Gastrocnemius medialis (tissue), 4 donors: ENCODE data around the gene POLG. TPM values are rescaled to one million over a fixed set of nuclear protein-coding genes. Genes with fewer than 3 reads are reported as not detected.

Source experiments
- ATAC-seq, 2 donors: fragments of 150-250 bp; one replicate each; pipeline ENCODE4 v1.9.1; 2016
- DNase-seq, 2 donors: peaks; one replicate each; pipeline ENCODE4 v3.0.0-alpha.2; 2019
- H3K27ac ChIP-seq, 4 donors: fragments of 200-600 bp; sonication (generic); 1 replicate in 1 of 4; 2 replicates in 3 of 4; pipeline ENCODE4 v1.5.1; 2016 to 2018; ENCODE audit warnings: mild to moderate bottlenecking in 2 of 4, moderate library complexity in 1 of 4
- H3K27me3 ChIP-seq, 3 donors: fragments of 200-600 bp; sonication (generic) in 2 of 3; 1 replicate in 1 of 3; 2 replicates in 2 of 3; pipeline versions ENCODE4 v1.5.1 to v1.6.0; 2016 to 2019; ENCODE audit warnings: mild to moderate bottlenecking in 1 of 3, moderate library complexity in 1 of 3
- H3K36me3 ChIP-seq, 2 donors: fragments of 200-600 bp; sonication (generic) in 1 of 2; one replicate each; pipeline ENCODE4 v1.5.1; 2017 to 2018
- H3K4me1 ChIP-seq, 2 donors: fragments of 200-600 bp; sonication (generic) in 1 of 2; one replicate each; pipeline ENCODE4 v1.5.1; 2016 to 2017; ENCODE audit warnings: mild to moderate bottlenecking in 2 of 2
- H3K4me3 ChIP-seq, 4 donors: fragments of 200-600 bp; sonication (generic) in 3 of 4; 1 replicate in 1 of 4; 2 replicates in 3 of 4; pipeline ENCODE4 v1.5.1; 2016 to 2019; ENCODE audit warnings: mild to moderate bottlenecking in 2 of 4
- H3K9me3 ChIP-seq, 3 donors: fragments of 200-600 bp; sonication (generic) in 2 of 3; 1 replicate in 1 of 3; 2 replicates in 2 of 3; pipeline ENCODE4 v1.5.1; 2016 to 2019
- POLR2A ChIP-seq, 2 donors: fragments of 450-650 bp; IDR thresholded peaks; one replicate each; pipeline ENCODE4 v1.6.1; 2017; ENCODE audit warnings: antibody characterized with exemption in 2 of 2, mild to moderate bottlenecking in 2 of 2, moderate library complexity in 2 of 2
- in situ Hi-C, 4 donors: fragments of 200-750 bp; cut with MboI; loops; one replicate each; pipeline versions ENCODE4 v1.15.0 to v1.8.0; 2017; ENCODE audit warnings: low sequenced_read_pairs in 4 of 4
- intact Hi-C: fragments of 100-400 bp; cut with DNase I; formaldehyde crosslinking; loops from one replicate; pipeline ENCODE4 v1.15.1; 2023; ENCODE audit warnings: low total_unique reads
- total RNA-seq, 4 donors: library from RNA; depleted of rRNA; stranded (reverse); fragments of >200 nt; gene quantifications; one replicate each; pipeline versions ENCODE4 v1.1.0 to v1.2.3, GENCODE V29; 2016
- TF ChIP-seq, protein P1 (sequence below), 5 experiments: fragments of 450-650 bp in 3 of 5; fragments of 200-600 bp in 2 of 5; sonication (generic) in 2 of 5; IDR thresholded peaks in 4 of 5; conservative IDR thresholded peaks in 1 of 5; 1 replicate in 4 of 5; 2 replicates in 1 of 5; pipeline ENCODE4 v1.5.1; 2016 to 2019; ENCODE audit warnings: antibody characterized with exemption in 5 of 5, mild to moderate bottlenecking in 3 of 5, moderate library complexity in 3 of 5

The POLG gene
- total RNA-seq, 4 donors from 2014 or later: 50.9 to 81.9 (median 61.4) TPM

DNA sequence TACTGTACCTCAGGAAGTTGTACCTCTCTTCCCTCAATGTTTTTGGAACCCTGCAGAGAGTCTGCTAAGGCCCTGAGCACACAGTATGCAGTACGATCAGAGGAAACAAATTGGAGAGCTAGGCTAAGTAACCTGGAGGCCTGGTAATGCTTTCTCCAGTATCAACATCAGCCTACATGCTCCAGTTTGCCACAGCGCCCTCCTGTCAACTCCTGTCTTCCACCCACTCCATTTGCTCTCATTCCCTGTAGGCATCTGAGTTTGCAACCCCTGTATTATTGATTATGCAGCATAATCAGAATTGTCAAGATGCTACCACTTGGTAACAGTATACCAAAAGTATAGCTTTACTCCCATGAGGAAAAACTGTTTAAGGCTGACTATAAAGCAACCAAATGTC lies 14.4 kb downstream of the POLG start:
- Histone ChIP-seq H3K27ac (no peak overlapping the region), H3K27me3 (no peaks in the 10 kb centered on the region), H3K4me3 (no peak overlapping the region), H3K9me3 (no peaks in the 10 kb centered on the region), H3K36me3 (peaks cover 4 to 96% of the 10 kb centered on the region in 2 donors), H3K4me1 (no peaks in the 10 kb centered on the region)
- intact Hi-C loops (no loop called here), in situ Hi-C loops (no loop called here)
- DNase-seq: no peak
- no peak for TF ChIP-seq POLR2A (IDR thresholded peaks at IDR 0.05)
- TF ChIP-seq, protein P1, sequence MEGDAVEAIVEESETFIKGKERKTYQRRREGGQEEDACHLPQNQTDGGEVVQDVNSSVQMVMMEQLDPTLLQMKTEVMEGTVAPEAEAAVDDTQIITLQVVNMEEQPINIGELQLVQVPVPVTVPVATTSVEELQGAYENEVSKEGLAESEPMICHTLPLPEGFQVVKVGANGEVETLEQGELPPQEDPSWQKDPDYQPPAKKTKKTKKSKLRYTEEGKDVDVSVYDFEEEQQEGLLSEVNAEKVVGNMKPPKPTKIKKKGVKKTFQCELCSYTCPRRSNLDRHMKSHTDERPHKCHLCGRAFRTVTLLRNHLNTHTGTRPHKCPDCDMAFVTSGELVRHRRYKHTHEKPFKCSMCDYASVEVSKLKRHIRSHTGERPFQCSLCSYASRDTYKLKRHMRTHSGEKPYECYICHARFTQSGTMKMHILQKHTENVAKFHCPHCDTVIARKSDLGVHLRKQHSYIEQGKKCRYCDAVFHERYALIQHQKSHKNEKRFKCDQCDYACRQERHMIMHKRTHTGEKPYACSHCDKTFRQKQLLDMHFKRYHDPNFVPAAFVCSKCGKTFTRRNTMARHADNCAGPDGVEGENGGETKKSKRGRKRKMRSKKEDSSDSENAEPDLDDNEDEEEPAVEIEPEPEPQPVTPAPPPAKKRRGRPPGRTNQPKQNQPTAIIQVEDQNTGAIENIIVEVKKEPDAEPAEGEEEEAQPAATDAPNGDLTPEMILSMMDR (IDR thresholded peaks at IDR 0.05 in 4 of 5, conservative IDR thresholded peaks at IDR 0.05 in 1 of 5): no peak
- ATAC-seq: no peak

DNA sequence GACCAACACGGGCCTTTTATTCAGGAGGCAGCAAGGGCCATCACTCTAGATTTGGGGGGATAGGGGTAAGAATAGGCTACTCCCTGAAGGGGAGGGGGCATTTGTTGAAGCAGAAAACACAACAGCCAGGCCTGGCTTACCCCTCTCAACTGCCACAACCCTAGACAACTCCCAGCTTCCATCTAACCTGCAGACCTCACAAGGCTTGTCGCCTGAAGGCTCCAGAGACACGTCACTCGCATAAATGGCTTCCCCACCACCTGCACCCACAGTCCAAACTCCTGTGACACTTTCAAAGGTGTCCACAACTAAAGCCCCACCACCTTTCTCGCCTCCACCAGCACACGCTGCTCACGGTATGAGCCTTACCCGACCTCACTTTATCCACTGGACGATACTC lies 14.9 kb downstream of the POLG start:
- no peak for DNase-seq
- Histone ChIP-seq H3K4me1 (no peaks in the 10 kb centered on the region), H3K4me3 (no peak overlapping the region), H3K36me3 (peaks cover 4 to 98% of the 10 kb centered on the region in 2 donors), H3K27me3 (no peaks in the 10 kb centered on the region), H3K9me3 (no peaks in the 10 kb centered on the region), H3K27ac (no peak overlapping the region)
- in situ Hi-C loops (no loop called here), intact Hi-C loops (no loop called here)
- ATAC-seq: no peak
- TF ChIP-seq POLR2A (IDR thresholded peaks at IDR 0.05): no peak
- TF ChIP-seq, protein P1 (IDR thresholded peaks at IDR 0.05 in 4 of 5, conservative IDR thresholded peaks at IDR 0.05 in 1 of 5): no peak

DNA sequence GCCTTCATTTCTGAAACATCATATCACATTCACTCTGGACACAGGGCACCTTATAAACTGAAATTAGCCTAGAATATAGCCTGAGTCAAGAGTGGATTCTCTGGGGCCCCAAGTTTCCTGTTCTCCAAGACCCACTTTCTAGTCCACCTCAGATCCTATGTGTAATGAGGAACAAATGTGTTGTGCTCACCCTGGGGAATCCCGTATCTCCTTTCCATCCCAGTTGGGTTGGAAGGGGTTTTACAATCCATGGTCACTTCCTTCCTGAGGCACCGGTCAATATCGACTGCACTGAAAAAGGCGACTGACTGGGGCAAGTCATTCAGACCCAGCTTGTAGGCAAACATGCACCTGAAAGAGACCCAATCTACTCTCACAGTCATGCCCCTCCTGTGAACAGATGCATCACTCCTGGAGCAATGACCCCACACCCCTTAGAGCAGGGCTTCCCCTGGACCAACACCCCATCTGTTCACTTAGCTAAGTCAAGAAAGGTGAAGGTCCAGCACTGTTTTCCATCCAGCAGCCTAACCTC lies 17.4 kb downstream of the POLG start:
- TF ChIP-seq, protein P1 (IDR thresholded peaks at IDR 0.05 in 4 of 5, conservative IDR thresholded peaks at IDR 0.05 in 1 of 5): no peak
- no peak for TF ChIP-seq POLR2A (IDR thresholded peaks at IDR 0.05)
- H3K27me3 ChIP-seq: no peaks in the 10 kb centered on the region
- in situ Hi-C loops: no loop called here
- H3K27ac ChIP-seq: no peak overlapping the region
- H3K4me3 ChIP-seq: no peak overlapping the region
- no peaks in the 10 kb centered on the region for H3K9me3 ChIP-seq
- no peaks in the 10 kb centered on the region for H3K4me1 ChIP-seq
- no peak for ATAC-seq
- H3K36me3 ChIP-seq: peaks cover 4 to 74% of the 10 kb centered on the region in 2 donors
- intact Hi-C loops: no loop called here
- no peak for DNase-seq

DNA sequence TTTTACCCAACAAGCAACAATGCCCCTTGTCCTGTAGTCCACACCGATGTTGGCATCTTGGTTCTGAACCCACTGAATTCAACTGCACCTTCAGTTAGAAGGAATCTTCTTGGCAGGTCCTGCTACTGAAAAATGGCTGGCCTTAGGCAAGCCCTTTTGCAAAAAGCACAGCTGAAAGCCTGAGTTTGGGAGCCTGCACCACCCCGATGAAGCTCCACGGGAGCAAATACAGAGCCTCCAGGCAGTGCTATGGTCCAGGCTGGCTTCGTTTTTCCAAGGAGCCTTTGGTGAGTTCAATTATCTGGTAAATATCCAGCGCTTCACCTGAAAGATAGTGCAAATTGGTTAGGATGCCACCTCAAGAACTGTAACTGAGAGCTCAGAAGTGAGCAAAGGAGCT lies 18.1 kb downstream of the POLG start:
- intact Hi-C loops: no loop called here
- peaks cover 4 to 67% of the 10 kb centered on the region in 2 donors for H3K36me3 ChIP-seq
- H3K9me3 ChIP-seq: no peaks in the 10 kb centered on the region
- DNase-seq (no peak), ATAC-seq (no peak)
- no peaks in the 10 kb centered on the region for H3K4me1 ChIP-seq
- H3K4me3 ChIP-seq: no peak overlapping the region
- H3K27ac ChIP-seq: no peak overlapping the region
- no peaks in the 10 kb centered on the region for H3K27me3 ChIP-seq
- TF ChIP-seq, protein P1 (IDR thresholded peaks at IDR 0.05 in 4 of 5, conservative IDR thresholded peaks at IDR 0.05 in 1 of 5): no peak
- no peak for TF ChIP-seq POLR2A (IDR thresholded peaks at IDR 0.05)
- in situ Hi-C loops: no loop called here

DNA sequence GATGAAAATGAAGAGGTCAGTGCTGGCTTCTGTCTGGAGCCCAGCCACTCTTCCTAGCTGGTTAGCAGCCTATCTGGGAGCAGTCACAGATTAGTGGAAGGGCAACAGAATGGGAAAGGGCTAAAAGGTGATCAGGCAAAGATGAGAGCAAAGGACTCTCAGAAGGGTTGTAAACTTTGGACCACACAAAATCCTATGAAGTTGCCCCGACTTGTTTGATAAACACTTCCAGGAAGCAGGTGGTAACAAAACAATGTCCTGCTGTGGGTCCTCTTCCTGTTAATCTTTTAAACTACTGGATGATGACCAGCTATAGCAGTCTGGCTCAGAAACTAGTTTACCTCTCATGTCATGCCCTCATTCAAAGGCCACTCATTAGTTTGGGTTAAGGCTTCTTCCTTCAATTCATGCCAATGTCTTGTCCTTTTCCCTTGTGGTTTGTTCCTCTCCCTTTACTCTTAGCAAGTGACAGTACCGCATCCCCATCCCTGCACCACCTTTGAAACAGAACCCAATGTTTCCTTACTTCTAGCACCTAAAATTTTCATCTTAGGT lies 19.2 kb downstream of the POLG start:
- H3K4me3 ChIP-seq: no peak overlapping the region
- H3K4me1 ChIP-seq: no peaks in the 10 kb centered on the region
- no peaks in the 10 kb centered on the region for H3K27me3 ChIP-seq
- no peak overlapping the region for H3K27ac ChIP-seq
- no peaks in the 10 kb centered on the region for H3K9me3 ChIP-seq
- in situ Hi-C loops (no loop called here), intact Hi-C loops (no loop called here)
- no peak for ATAC-seq
- DNase-seq: no peak
- H3K36me3 ChIP-seq: peaks cover 4 to 56% of the 10 kb centered on the region in 2 donors
- TF ChIP-seq, protein P1 (IDR thresholded peaks at IDR 0.05 in 4 of 5, conservative IDR thresholded peaks at IDR 0.05 in 1 of 5): no peak
- no peak for TF ChIP-seq POLR2A (IDR thresholded peaks at IDR 0.05)
